GM11168 (cell line): ENCODE data around the gene EIF4G3.

Experiments
- in situ Hi-C: fragments of 300-500 bp; cut with MboI; formaldehyde crosslinking; loops from one replicate; pipeline ENCODE4 v1.12.0; 2022; ENCODE audit warnings: low sequenced_read_pairs; ENCODE audit not compliant: unreplicated experiment

EIF4G3 gene

GRCh38 chr1:21005466-21006239, 171.0 kb downstream of the EIF4G3 start:
- in situ Hi-C loops, result loop anchor here (10.0 kb wide), 1 partner anchor 189 kb away; no protein-coding TSS in a partner anchor

DNA sequence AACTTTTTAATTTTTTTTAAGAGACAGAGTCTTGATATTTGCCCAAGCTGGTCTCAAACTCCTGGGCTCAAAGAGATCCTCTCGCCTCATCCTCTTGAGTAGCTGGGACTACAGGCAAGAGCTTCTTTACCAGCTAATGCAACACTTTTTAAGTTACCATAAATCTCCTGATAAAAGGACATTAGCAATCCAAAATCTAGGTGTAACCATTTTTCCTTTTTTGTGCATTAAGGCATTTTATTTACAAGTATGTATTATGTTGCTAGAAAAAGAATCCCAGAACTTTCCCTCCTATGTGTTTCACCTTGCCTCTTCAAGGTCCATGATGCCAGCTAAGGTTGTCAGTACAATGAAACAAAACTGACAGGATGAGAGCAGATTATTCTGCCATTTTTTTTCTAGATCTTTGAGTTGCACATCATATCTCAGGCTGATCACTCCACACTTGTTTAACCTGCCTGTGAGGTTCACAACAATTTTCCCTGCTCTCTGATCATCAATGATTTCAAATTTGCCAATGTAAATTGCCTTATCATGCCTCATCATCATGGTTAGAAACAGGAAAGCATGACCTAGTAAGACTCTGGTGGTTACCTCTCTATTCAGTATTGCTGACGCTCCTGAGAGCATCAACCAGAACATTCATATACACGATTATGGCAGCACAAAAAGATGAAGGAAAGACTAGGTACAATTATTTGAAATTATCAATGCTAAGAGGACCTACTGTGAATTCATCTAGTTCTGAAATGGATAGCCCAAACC, 173.2 kb downstream of the EIF4G3 start:
- in situ Hi-C loops, result loop anchor here (10.0 kb wide), 1 partner anchor 191 kb away; no protein-coding TSS in a partner anchor

DNA sequence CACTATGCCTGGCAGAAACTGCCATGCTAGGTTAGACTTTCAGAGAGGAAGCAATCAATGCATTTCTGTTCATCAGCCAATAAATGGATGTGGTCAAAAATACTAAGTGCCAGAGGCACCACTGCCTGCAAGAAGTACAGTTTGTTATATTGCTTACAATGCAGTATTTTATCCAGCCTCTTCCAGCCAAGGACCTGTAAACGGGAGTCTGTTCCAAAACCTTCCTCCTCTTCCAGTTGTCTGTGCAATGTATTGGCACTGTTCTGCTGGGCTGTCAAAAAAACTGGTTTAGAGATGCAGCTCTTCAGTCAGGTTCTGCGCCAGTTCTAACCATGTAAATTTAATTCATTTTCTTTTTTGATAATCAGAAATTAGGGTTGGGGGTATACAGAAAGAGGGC, 175.7 kb downstream of the EIF4G3 start:
- in situ Hi-C loops, result loop anchor here (10.0 kb wide), 1 partner anchor 194 kb away; no protein-coding TSS in a partner anchor

GRCh38 chr1:21000245-21000594, 176.5 kb downstream of the EIF4G3 start:
- in situ Hi-C loops, result loop anchor here (10.0 kb wide), 1 partner anchor 195 kb away; no protein-coding TSS in a partner anchor

- in situ Hi-C loops, result loop anchor here (10.0 kb wide), 1 partner anchor 195 kb away; no protein-coding TSS in a partner anchor
Measured at GRCh38 chr1:20999525-21000244, 177.0 kb downstream of the EIF4G3 start.

GRCh38 chr1:20998826-20999225, 177.9 kb downstream of the EIF4G3 start:
- in situ Hi-C loops, result no loop called here

GRCh38 chr1:20997602-20998224, 179.0 kb downstream of the EIF4G3 start:
- in situ Hi-C loops, result no loop called here

GRCh38 chr1:20996554-20996953, 180.1 kb downstream of the EIF4G3 start:
- in situ Hi-C loops, result no loop called here

DNA sequence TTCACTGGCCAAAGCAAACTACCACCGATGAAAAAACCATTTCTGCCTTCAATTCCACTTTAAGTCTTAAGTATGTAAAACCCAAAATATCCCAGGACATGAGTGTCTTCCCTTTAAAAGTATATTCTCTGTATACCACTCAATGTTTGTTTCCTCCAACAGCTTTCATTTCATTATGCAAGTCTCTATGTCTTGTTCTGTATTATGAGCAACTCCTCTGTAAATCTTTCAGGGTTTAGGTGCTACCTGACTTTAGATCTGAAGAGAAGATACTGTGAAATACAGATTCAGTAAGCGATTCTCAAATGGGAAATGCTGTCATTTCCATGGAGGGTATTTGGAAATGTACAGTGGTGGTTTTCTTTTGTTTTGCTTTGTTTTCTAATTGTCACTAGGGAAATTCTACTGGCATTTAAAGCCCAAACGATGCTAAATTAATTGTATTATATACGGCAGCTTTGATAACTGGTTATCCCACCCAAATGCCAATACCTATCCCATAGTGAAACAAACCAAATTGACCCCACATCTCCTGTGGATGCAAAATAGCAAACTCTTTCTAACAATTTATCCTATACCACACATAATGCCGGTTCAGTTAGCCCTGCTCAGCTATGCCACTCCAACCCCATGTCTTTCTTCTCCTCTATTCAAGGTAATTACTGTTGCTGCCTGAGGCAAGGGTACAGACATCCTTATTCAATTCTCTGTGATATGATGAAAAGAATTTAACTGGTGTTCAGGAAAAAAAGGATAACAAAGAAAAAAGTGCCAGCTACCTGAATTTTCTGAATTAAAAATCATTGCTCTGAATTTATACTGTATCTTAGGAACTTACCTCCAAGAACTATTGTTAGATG, 182.8 kb downstream of the EIF4G3 start:
- in situ Hi-C loops, result no loop called here

- in situ Hi-C loops, result no loop called here
Measured at GRCh38 chr1:20992322-20993056, 184.2 kb downstream of the EIF4G3 start.

GRCh38 chr1:20988943-20989342, 187.8 kb downstream of the EIF4G3 start:
- in situ Hi-C loops, result no loop called here

- in situ Hi-C loops, result no loop called here
Measured at GRCh38 chr1:20987831-20988825, 188.6 kb downstream of the EIF4G3 start.

DNA sequence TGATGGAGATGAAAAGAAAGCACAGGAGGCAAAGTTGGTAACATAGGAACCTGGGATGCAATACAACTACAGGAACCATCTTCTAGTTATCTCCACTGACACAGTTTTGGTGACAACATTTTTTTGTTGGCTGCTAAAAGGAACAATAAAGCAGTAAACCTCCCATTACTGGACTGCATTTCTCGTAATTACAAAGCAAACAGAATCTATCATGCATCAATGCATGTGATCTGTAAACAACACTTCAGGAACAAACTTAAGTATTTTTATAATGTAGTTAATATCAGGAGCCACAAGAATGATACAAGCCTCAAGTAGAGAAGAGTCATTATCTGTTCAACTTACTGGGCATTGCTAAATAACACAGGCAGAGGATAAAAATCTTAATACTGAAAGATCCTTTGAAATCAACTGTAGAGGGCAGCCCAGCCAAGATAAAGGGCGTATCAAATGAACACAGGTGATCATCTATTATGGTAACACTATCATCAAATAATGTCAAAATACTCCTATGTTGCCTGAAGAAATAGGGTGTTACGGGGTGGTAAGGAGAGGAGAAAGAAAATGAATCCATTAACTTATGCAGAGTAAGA, 193.3 kb downstream of the EIF4G3 start:
- in situ Hi-C loops, result no loop called here

GRCh38 chr1:20982316-20982715, 194.4 kb downstream of the EIF4G3 start:
- in situ Hi-C loops, result no loop called here

DNA sequence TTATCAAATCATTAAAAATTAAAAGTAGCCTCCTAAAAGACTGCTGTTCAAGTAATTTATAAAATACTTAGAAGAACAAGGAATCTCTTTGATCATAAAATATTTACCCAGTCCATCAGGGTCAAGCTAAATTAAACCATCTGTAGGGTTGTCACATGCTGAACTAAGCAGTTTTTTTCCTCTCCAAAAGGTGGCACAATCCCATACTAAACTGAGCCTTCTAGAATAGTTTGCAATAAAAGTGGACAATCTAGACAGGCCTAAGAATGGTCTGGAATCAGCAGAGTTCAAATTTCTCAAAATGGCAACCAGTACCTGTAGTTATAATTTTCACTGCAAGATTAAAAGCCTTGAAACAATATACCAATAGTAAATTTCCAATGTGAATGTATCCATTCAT, 194.8 kb downstream of the EIF4G3 start:
- in situ Hi-C loops, result no loop called here

- in situ Hi-C loops, result no loop called here
Measured at GRCh38 chr1:20980051-20980450, 196.6 kb downstream of the EIF4G3 start.

DNA sequence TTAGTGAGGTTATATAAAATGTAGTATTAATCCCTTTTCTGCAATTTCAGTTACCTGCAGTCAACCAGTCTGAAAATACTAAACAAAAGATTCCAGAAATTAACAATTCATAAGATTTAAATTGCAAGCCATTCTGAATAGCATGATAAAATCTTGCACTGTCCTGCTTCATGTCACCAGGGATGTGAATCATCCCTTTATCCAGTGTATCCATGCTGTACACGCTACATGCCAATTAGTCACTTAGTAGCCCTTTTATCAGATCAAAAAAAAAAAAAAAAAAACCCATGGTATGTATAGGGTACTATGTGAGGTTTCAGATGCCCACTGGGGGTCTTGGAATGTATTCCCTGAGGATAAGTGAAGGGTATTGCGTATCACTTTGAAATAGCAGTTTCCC, 198.3 kb downstream of the EIF4G3 start:
- in situ Hi-C loops, result no loop called here
